Hepatocyte (in vitro differentiated cells): ENCODE data around the gene MRGPRX2.

ENCODE experiments used
- EZH2 ChIP-seq: fragments of 200-600 bp; sonication (generic); IDR thresholded peaks from 2 replicates; pipeline ENCODE4 v1.6.1; 2016; ENCODE audit warnings: antibody characterized with exemption, mild to moderate bottlenecking, borderline replicate concordance
- TF ChIP-seq, protein P1 (sequence below): fragments of 200-600 bp; sonication (generic); IDR thresholded peaks from 2 replicates; pipeline ENCODE4 v1.5.1; 2016; ENCODE audit warnings: antibody characterized with exemption, mild to moderate bottlenecking; ENCODE audit not compliant: poor library complexity

DNA sequence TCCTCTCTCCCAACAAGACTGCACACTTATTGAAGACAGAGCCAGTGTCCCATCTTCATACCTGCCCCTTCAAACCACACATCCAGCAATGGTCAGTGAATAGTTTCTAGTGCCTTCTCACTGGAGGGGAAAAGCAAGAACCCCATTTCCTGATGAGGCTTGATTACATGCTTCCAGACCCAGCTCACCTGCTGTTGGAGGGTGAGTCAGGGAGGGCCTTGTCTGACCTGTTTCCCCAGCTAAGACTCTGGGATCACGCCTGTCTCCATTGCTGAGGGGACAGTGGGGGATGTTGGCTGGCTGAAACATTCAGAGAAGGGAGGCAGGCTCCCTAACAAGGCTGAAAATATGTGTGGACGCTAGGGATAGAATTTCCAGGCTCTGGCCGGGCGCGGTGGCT, 28.9 kb upstream of the MRGPRX2 start:
- TF ChIP-seq, protein P1, sequence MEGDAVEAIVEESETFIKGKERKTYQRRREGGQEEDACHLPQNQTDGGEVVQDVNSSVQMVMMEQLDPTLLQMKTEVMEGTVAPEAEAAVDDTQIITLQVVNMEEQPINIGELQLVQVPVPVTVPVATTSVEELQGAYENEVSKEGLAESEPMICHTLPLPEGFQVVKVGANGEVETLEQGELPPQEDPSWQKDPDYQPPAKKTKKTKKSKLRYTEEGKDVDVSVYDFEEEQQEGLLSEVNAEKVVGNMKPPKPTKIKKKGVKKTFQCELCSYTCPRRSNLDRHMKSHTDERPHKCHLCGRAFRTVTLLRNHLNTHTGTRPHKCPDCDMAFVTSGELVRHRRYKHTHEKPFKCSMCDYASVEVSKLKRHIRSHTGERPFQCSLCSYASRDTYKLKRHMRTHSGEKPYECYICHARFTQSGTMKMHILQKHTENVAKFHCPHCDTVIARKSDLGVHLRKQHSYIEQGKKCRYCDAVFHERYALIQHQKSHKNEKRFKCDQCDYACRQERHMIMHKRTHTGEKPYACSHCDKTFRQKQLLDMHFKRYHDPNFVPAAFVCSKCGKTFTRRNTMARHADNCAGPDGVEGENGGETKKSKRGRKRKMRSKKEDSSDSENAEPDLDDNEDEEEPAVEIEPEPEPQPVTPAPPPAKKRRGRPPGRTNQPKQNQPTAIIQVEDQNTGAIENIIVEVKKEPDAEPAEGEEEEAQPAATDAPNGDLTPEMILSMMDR: no peak
- TF ChIP-seq EZH2: no peak
